ENCODE measurements around the gene CSTPP1. TPM values are rescaled to one million over a fixed set of nuclear protein-coding genes. Genes with fewer than 3 reads are reported as not detected.
"Not testable (repeated sequence)": the region's sequence is repeated elsewhere in the genome, so short reads cannot be mapped to it uniquely, and the experiment has no call there.

CSTPP1 gene
- polyA plus RNA-seq, 1 experiment: 48.7 TPM

DNA sequence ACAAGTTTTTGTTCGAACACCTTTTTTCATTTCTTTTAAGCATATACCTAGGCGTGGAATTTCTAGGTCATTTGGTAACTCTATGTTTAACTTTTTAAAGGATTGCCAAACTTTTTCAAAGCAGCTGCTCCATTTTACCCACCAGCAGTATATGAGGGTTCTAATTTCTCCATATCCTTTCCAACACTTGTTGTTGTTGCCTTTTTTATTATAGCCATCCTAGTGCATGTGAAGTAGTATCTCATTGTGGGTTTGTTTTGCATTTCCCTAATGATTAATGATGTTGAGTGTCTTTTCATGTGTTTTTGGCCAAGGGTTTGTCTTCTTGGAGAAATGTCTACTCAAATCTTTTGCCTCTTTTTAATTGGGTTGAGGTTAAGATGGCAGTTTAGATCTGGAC, 24.5 kb downstream of the CSTPP1 start:
- Histone ChIP-seq H3K4me3 (ENCODE audit: low read depth, low read length) (no peak overlapping the region), H3K27me3 (ENCODE audit: control insufficient read depth, insufficient read depth, low read length) (no peaks in the 10 kb centered on the region), H3K36me3 (ENCODE audit: control insufficient read depth, insufficient read depth, low read length) (no peaks in the 10 kb centered on the region)
- ChIA-PET POLR2A (no interaction called here), CTCF (no interaction called here)
- DNase-seq (ENCODE audit: low read depth): no peak
- TF ChIP-seq, protein P1, sequence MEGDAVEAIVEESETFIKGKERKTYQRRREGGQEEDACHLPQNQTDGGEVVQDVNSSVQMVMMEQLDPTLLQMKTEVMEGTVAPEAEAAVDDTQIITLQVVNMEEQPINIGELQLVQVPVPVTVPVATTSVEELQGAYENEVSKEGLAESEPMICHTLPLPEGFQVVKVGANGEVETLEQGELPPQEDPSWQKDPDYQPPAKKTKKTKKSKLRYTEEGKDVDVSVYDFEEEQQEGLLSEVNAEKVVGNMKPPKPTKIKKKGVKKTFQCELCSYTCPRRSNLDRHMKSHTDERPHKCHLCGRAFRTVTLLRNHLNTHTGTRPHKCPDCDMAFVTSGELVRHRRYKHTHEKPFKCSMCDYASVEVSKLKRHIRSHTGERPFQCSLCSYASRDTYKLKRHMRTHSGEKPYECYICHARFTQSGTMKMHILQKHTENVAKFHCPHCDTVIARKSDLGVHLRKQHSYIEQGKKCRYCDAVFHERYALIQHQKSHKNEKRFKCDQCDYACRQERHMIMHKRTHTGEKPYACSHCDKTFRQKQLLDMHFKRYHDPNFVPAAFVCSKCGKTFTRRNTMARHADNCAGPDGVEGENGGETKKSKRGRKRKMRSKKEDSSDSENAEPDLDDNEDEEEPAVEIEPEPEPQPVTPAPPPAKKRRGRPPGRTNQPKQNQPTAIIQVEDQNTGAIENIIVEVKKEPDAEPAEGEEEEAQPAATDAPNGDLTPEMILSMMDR (IDR thresholded peaks at IDR 0.05; ENCODE audit: insufficient read depth, low read depth, low read length): no peak

DNA sequence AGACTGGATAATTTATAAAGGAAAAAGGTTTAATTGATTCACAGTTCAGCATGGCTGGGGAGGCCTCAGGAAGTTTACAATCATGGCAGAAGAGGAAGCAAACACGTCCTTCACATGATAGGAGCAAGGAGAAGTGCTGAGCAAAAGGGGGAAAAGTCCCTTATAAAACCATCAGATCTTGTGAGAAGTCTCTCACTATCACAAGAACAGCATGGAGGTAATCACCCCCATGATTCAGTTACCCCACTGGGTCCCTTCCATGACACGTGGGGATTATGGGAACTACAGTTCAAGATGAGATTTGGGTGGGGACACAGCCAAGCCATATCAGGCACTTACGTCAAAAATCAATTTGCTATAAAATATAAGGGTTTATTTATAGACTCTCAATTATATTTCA, 25.3 kb downstream of the CSTPP1 start:
- H3K4me3 ChIP-seq (ENCODE audit: low read depth, low read length); H3K27me3 ChIP-seq (ENCODE audit: control insufficient read depth, insufficient read depth, low read length); DNase-seq (ENCODE audit: low read depth); POLR2A ChIA-PET; CTCF ChIA-PET; H3K36me3 ChIP-seq (ENCODE audit: control insufficient read depth, insufficient read depth, low read length): not testable (repeated sequence)

DNA sequence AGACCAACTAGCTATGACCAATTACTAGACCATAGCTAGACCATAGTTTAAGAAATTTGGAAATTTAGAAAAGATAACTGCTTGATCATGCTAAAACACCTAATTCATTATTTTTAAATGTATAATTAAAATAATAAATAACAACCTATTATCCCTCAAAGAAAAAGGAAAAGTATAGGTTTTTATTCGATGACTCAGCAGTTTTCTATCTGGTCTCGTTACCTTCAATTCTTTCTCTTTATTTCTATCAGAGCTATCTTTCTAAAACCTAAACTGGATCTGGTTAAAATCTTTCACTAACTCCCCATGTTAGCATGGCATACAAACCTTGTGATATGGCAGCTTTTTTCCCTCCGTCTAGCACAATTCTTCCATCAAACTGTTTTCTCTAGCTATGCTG, 27.3 kb downstream of the CSTPP1 start:
- TF ChIP-seq, protein P1 (IDR thresholded peaks at IDR 0.05; ENCODE audit: insufficient read depth, low read depth, low read length): no peak
- POLR2A ChIA-PET: interaction anchor here (0.6 kb wide), 1 partner anchor 17 kb away, joined by 11 read pairs; no protein-coding TSS in a partner anchor
- DNase-seq (ENCODE audit: low read depth): no peak

DNA sequence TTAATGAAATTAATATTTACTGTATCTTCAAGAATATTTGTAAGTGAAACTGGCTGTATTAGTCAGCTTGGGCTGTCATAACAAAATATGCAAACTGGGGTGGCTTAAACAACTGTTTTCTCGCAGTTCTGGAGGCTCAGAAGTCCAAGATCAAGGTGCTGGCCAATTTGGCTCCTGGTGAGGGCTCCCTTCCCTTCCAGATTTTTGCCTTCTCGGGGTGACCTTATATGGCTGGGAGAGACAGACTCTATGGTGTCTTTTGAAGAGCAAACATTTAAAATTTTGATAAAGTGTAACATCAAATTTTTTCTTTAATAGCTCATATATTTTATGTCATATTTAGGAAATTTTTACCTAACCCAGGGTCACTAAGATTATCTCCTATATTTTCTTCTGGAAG, 30.2 kb downstream of the CSTPP1 start:
- H3K4me3 ChIP-seq (ENCODE audit: low read depth, low read length): no peak overlapping the region
- CTCF ChIA-PET: interaction anchor here (0.6 to 1.2 kb wide), 2 partner anchors 19 to 186 kb away, joined by 3 to 4 read pairs; no protein-coding TSS in a partner anchor
- no peaks in the 10 kb centered on the region for H3K27me3 ChIP-seq (ENCODE audit: control insufficient read depth, insufficient read depth, low read length)
- TF ChIP-seq, protein P1 (IDR thresholded peaks at IDR 0.05; ENCODE audit: insufficient read depth, low read depth, low read length): no peak
- POLR2A ChIA-PET: interaction anchor here (0.6 kb wide), 1 partner anchor 176 kb away, joined by 3 read pairs; no protein-coding TSS in a partner anchor
- no peak for DNase-seq (ENCODE audit: low read depth)
- H3K36me3 ChIP-seq (ENCODE audit: control insufficient read depth, insufficient read depth, low read length): no peaks in the 10 kb centered on the region

More for the DNA sequence above, 27.3 kb downstream of the CSTPP1 start:
- Histone ChIP-seq H3K36me3 (ENCODE audit: control insufficient read depth, insufficient read depth, low read length) (no peaks in the 10 kb centered on the region), H3K4me3 (ENCODE audit: low read depth, low read length) (no peak overlapping the region), H3K27me3 (ENCODE audit: control insufficient read depth, insufficient read depth, low read length) (no peaks in the 10 kb centered on the region)
- CTCF ChIA-PET: interaction anchor here (0.5 kb wide), 1 partner anchor 73 kb away, joined by 3 read pairs; no protein-coding TSS in a partner anchor

DNA sequence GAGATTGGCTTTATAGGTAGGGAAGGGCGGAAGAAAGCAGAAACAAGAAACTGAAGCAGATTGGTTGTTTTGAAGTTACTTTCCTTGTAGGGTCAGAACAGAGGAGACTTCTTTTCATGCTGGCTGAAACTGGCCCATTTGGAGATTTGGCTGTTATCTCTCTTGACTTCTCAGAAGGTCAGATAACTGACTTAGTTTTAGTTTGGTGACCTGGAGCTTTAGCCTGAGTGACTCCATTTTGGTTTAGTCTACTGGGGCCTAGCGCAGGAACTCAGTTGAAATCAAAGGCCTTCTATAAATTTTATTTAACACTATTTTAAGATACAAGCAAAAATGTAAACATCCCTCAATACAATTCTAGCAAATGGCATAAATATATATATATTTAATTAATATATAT, 31.4 kb downstream of the CSTPP1 start:
- Histone ChIP-seq H3K27me3 (ENCODE audit: control insufficient read depth, insufficient read depth, low read length) (no peaks in the 10 kb centered on the region), H3K36me3 (ENCODE audit: control insufficient read depth, insufficient read depth, low read length) (no peaks in the 10 kb centered on the region), H3K4me3 (ENCODE audit: low read depth, low read length) (no peak overlapping the region)
- no peak for DNase-seq (ENCODE audit: low read depth)
- ChIA-PET CTCF (no interaction called here), POLR2A (no interaction called here)
- TF ChIP-seq, protein P1 (IDR thresholded peaks at IDR 0.05; ENCODE audit: insufficient read depth, low read depth, low read length): no peak

DNA sequence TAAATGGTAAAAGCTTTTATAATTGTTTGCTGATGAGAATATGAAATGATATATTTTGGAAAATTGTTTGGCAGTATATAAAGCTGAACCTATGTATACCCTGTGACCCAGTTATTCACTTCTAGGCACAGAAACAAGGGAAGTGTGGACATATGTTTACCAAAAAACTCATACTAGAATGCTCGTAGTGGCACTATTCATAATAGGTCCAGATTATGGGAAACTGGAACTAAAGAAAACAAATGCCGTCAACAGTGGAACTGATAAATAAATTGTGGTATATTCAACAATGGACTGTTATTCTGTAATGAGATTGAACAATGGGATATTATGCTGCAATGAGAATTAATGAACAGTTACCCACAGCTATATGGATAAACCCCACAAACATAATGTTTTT, 32.8 kb downstream of the CSTPP1 start:
- CTCF ChIA-PET: interaction anchor here (0.5 kb wide), 1 partner anchor 173 kb away, joined by 3 read pairs; no protein-coding TSS in a partner anchor
- Histone ChIP-seq H3K36me3 (ENCODE audit: control insufficient read depth, insufficient read depth, low read length) (no peaks in the 10 kb centered on the region), H3K27me3 (ENCODE audit: control insufficient read depth, insufficient read depth, low read length) (no peaks in the 10 kb centered on the region), H3K4me3 (ENCODE audit: low read depth, low read length) (no peak overlapping the region)
- POLR2A ChIA-PET: no interaction called here
- DNase-seq (ENCODE audit: low read depth): no peak
- TF ChIP-seq, protein P1 (IDR thresholded peaks at IDR 0.05; ENCODE audit: insufficient read depth, low read depth, low read length): no peak
